SK-N-SH treated with all-trans-retinoic acid at 6 μM for 48 hours (cell line): ENCODE measurements around the gene ZBTB5.

Experiments used
- ARNTL ChIP-seq: fragments of 450-650 bp; formaldehyde crosslinking; IDR thresholded peaks from 2 replicates; pipeline ENCODE4 v1.5.0; 2020; ENCODE audit warnings: low read depth, mild to moderate bottlenecking, moderate library complexity, borderline replicate concordance
- BACH2 ChIP-seq: fragments of 250-450 bp; sonication (Bioruptor Pico); IDR thresholded peaks from 2 replicates; pipeline ENCODE4 v1.9.0; 2021; ENCODE audit warnings: mild to moderate bottlenecking, borderline replicate concordance
- GLIS3 ChIP-seq: fragments of 250-450 bp; sonication (Bioruptor Pico); IDR thresholded peaks from 2 replicates; pipeline ENCODE4 v1.5.0; 2020; ENCODE audit warnings: mild to moderate bottlenecking, moderate library complexity
- PPARA ChIP-seq: fragments of 250-450 bp; sonication (Bioruptor Pico); IDR thresholded peaks from 2 replicates; pipeline ENCODE4 v1.5.0; 2020; ENCODE audit warnings: mild to moderate bottlenecking, borderline replicate concordance
- TCF4 ChIP-seq: fragments of 250-450 bp; sonication (Bioruptor Pico); IDR thresholded peaks from 2 replicates; pipeline ENCODE4 v1.8.0; 2021; ENCODE audit warnings: mild to moderate bottlenecking, moderate library complexity, borderline replicate concordance
- TOX ChIP-seq: fragments of 250-450 bp; sonication (Bioruptor Pico); IDR thresholded peaks from 2 replicates; pipeline ENCODE4 v1.8.0; 2021; ENCODE audit warnings: mild to moderate bottlenecking, moderate library complexity, borderline replicate concordance
- ZFP3 ChIP-seq: fragments of 250-450 bp; sonication (Bioruptor Pico); IDR thresholded peaks from 2 replicates; pipeline ENCODE4 v1.5.0; 2020; ENCODE audit warnings: mild to moderate bottlenecking, moderate library complexity
- ZFP30 ChIP-seq: fragments of 450-650 bp; formaldehyde crosslinking; IDR thresholded peaks from 2 replicates; pipeline ENCODE4 v1.5.0; 2022; ENCODE audit warnings: mild to moderate bottlenecking, moderate library complexity
- TF ChIP-seq, protein P1 (sequence below): fragments of 250-450 bp; sonication (Bioruptor Pico); IDR thresholded peaks from 2 replicates; pipeline ENCODE4 v1.8.0; 2020; ENCODE audit warnings: mild to moderate bottlenecking, moderate library complexity, borderline replicate concordance
- TF ChIP-seq, protein P2 (sequence below): fragments of 250-450 bp; sonication (Bioruptor Pico); IDR thresholded peaks from 2 replicates; pipeline ENCODE4 v1.5.0; 2020; ENCODE audit warnings: mild to moderate bottlenecking, moderate library complexity
- TF ChIP-seq, protein P3 (sequence below): fragments of 250-450 bp; sonication (Bioruptor Pico); IDR thresholded peaks from 2 replicates; pipeline ENCODE4 v1.5.1; 2020; ENCODE audit warnings: low read depth, mild to moderate bottlenecking, moderate library complexity
- TF ChIP-seq, protein P4 (sequence below): fragments of 250-450 bp; sonication (Bioruptor Pico); IDR thresholded peaks from 2 replicates; pipeline ENCODE4 v1.5.1; 2021; ENCODE audit warnings: mild to moderate bottlenecking, moderate library complexity

DNA sequence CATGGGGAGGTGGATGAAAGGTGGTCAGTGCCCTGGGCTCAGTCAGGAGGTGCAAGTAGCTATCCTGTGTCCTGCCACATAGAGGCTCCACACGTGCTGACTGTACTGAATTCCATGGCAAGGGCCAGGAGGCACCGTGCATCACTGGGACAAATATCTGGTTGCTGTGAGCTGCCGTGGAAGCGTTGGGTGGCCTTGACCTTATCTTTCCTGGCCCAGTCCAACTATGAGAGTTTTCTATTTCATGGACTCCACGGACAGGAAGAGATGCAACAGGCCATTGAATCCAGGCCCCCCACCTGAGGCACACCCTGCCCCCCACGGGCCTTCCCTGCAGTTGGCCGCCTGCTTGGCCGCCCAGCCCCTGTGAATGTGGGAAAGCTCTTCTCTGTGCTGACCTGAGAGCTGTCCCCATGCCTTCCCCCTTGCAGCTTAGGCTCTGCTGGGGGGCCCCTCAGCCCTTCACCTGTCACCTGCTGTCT lies 41.0 kb downstream of the ZBTB5 start:
- TF ChIP-seq, protein P1, sequence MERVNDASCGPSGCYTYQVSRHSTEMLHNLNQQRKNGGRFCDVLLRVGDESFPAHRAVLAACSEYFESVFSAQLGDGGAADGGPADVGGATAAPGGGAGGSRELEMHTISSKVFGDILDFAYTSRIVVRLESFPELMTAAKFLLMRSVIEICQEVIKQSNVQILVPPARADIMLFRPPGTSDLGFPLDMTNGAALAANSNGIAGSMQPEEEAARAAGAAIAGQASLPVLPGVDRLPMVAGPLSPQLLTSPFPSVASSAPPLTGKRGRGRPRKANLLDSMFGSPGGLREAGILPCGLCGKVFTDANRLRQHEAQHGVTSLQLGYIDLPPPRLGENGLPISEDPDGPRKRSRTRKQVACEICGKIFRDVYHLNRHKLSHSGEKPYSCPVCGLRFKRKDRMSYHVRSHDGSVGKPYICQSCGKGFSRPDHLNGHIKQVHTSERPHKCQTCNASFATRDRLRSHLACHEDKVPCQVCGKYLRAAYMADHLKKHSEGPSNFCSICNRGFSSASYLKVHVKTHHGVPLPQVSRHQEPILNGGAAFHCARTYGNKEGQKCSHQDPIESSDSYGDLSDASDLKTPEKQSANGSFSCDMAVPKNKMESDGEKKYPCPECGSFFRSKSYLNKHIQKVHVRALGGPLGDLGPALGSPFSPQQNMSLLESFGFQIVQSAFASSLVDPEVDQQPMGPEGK (CRISPR knock-in tag) = no peak
- TF ChIP-seq BACH2 = no peak
- TF ChIP-seq ZFP3 (CRISPR knock-in tag) = no peak
- TF ChIP-seq, protein P2, sequence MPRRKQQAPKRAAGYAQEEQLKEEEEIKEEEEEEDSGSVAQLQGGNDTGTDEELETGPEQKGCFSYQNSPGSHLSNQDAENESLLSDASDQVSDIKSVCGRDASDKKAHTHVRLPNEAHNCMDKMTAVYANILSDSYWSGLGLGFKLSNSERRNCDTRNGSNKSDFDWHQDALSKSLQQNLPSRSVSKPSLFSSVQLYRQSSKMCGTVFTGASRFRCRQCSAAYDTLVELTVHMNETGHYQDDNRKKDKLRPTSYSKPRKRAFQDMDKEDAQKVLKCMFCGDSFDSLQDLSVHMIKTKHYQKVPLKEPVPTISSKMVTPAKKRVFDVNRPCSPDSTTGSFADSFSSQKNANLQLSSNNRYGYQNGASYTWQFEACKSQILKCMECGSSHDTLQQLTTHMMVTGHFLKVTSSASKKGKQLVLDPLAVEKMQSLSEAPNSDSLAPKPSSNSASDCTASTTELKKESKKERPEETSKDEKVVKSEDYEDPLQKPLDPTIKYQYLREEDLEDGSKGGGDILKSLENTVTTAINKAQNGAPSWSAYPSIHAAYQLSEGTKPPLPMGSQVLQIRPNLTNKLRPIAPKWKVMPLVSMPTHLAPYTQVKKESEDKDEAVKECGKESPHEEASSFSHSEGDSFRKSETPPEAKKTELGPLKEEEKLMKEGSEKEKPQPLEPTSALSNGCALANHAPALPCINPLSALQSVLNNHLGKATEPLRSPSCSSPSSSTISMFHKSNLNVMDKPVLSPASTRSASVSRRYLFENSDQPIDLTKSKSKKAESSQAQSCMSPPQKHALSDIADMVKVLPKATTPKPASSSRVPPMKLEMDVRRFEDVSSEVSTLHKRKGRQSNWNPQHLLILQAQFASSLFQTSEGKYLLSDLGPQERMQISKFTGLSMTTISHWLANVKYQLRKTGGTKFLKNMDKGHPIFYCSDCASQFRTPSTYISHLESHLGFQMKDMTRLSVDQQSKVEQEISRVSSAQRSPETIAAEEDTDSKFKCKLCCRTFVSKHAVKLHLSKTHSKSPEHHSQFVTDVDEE (CRISPR knock-in tag) = no peak
- TF ChIP-seq TCF4 = no peak
- no peak for TF ChIP-seq ARNTL (CRISPR knock-in tag)
- no peak for TF ChIP-seq GLIS3 (CRISPR knock-in tag)
- no peak for TF ChIP-seq TOX (CRISPR knock-in tag)
- no peak for TF ChIP-seq ZFP30 (CRISPR knock-in tag)
- TF ChIP-seq, protein P3, sequence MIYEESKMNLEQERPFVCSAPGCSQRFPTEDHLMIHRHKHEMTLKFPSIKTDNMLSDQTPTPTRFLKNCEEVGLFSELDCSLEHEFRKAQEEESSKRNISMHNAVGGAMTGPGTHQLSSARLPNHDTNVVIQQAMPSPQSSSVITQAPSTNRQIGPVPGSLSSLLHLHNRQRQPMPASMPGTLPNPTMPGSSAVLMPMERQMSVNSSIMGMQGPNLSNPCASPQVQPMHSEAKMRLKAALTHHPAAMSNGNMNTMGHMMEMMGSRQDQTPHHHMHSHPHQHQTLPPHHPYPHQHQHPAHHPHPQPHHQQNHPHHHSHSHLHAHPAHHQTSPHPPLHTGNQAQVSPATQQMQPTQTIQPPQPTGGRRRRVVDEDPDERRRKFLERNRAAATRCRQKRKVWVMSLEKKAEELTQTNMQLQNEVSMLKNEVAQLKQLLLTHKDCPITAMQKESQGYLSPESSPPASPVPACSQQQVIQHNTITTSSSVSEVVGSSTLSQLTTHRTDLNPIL (CRISPR knock-in tag) = no peak
- TF ChIP-seq, protein P4, sequence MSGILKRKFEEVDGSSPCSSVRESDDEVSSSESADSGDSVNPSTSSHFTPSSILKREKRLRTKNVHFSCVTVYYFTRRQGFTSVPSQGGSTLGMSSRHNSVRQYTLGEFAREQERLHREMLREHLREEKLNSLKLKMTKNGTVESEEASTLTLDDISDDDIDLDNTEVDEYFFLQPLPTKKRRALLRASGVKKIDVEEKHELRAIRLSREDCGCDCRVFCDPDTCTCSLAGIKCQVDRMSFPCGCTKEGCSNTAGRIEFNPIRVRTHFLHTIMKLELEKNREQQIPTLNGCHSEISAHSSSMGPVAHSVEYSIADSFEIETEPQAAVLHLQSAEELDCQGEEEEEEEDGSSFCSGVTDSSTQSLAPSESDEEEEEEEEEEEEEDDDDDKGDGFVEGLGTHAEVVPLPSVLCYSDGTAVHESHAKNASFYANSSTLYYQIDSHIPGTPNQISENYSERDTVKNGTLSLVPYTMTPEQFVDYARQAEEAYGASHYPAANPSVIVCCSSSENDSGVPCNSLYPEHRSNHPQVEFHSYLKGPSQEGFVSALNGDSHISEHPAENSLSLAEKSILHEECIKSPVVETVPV = no peak
- TF ChIP-seq PPARA (CRISPR knock-in tag) = no peak
